Common myeloid progenitor, CD34-positive (primary cell): ENCODE data around the gene BASP1. TPM values are rescaled to one million over a fixed set of nuclear protein-coding genes. Genes with fewer than 3 reads are reported as not detected.
A peak's percentile ranks its signal among the peaks of the same experiment; 100 is the strongest.

Experiments
- CTCF ChIA-PET: fragments of 350-600 bp; sonication (Branson Sonifier 250); formaldehyde crosslinking; loops from one replicate; lab custom pipeline; 2021; ENCODE audit warnings: antibody characterized with exemption; lab: Charles Lee
- POLR2A ChIA-PET: fragments of 350-600 bp; sonication (Branson Sonifier 250); formaldehyde crosslinking; loops from one replicate; lab custom pipeline; 2021; ENCODE audit warnings: antibody characterized with exemption; lab: Charles Lee
- DNase-seq, 3 donors: peaks; one replicate each; pipeline versions ENCODE4 v3.0.0 to v3.0.0-alpha.2; 2013
- H3K27ac ChIP-seq, 2 experiments: 1 replicate in 1 of 2; 2 replicates in 1 of 2; pipeline ENCODE4 v1.7.0; 2013; ENCODE audit warnings: inconsistent platforms in 2 of 2, low read length in 2 of 2, mild to moderate bottlenecking in 2 of 2, low read depth in 1 of 2, moderate library complexity in 1 of 2; ENCODE audit not compliant: severe bottlenecking in 2 of 2, insufficient read depth in 1 of 2, poor library complexity in 1 of 2
- H3K27me3 ChIP-seq, 5 experiments: replicated peaks in 2 of 5; 1 replicate in 3 of 5; 2 replicates in 2 of 5; pipeline versions ENCODE4 v1.6.1 to v1.7.0; 2013; ENCODE audit warnings: low read length in 4 of 5, mild to moderate bottlenecking in 2 of 5, moderate library complexity in 2 of 5, inconsistent platforms in 1 of 5; ENCODE audit not compliant: insufficient read depth in 5 of 5, control insufficient read depth in 4 of 5
- H3K36me3 ChIP-seq, 4 experiments: 1 replicate in 2 of 4; 2 replicates in 2 of 4; pipeline versions ENCODE4 v1.6.1 to v1.7.0; 2013; ENCODE audit warnings: low read length in 3 of 4, control low read depth in 1 of 4, mild to moderate bottlenecking in 1 of 4; ENCODE audit not compliant: control insufficient read depth in 4 of 4, insufficient read depth in 4 of 4
- H3K4me1 ChIP-seq, 4 experiments: 1 replicate in 3 of 4; 2 replicates in 1 of 4; pipeline versions ENCODE4 v1.6.1 to v1.7.1; 2013; ENCODE audit warnings: low read length in 3 of 4, mild to moderate bottlenecking in 3 of 4, control low read depth in 1 of 4, inconsistent platforms in 1 of 4, moderate library complexity in 1 of 4; ENCODE audit not compliant: control insufficient read depth in 4 of 4, insufficient read depth in 4 of 4; ENCODE audit errors: control extremely low read depth in 1 of 4
- H3K4me3 ChIP-seq, 7 experiments: 1 replicate in 4 of 7; 2 replicates in 3 of 7; pipeline versions ENCODE4 v1.5.1 to v1.7.0; 2013; ENCODE audit warnings: mild to moderate bottlenecking in 7 of 7, low read length in 6 of 7, moderate library complexity in 6 of 7, inconsistent platforms in 2 of 7, low read depth in 2 of 7, control low read depth in 1 of 7; ENCODE audit not compliant: insufficient read depth in 4 of 7, control insufficient read depth in 1 of 7; ENCODE audit errors: extremely low read depth in 1 of 7
- H3K9me3 ChIP-seq, 5 experiments: 1 replicate in 4 of 5; 2 replicates in 1 of 5; pipeline versions ENCODE4 v1.6.1 to v1.7.1; 2013; ENCODE audit warnings: low read length in 4 of 5, mild to moderate bottlenecking in 2 of 5, inconsistent platforms in 1 of 5, low read depth in 1 of 5, moderate library complexity in 1 of 5; ENCODE audit not compliant: control insufficient read depth in 4 of 5, insufficient read depth in 2 of 5; ENCODE audit errors: control extremely low read depth in 1 of 5
- WGBS: methylation state at CpG from one replicate; pipeline ENCODE4 v1.1.5; 2013; ENCODE audit not compliant: insufficient coverage; 5-methylcytosine and 5-hydroxymethylcytosine counted together
- polyA plus RNA-seq: library from polyadenylated mRNA; unstranded; fragments of 120-200 nt; gene quantifications from one replicate; pipeline ENCODE4 v1.2.1, GENCODE V29; 2013

BASP1 gene, protein sequence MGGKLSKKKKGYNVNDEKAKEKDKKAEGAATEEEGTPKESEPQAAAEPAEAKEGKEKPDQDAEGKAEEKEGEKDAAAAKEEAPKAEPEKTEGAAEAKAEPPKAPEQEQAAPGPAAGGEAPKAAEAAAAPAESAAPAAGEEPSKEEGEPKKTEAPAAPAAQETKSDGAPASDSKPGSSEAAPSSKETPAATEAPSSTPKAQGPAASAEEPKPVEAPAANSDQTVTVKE
- 9.9 TPM for polyA plus RNA-seq

DNA sequence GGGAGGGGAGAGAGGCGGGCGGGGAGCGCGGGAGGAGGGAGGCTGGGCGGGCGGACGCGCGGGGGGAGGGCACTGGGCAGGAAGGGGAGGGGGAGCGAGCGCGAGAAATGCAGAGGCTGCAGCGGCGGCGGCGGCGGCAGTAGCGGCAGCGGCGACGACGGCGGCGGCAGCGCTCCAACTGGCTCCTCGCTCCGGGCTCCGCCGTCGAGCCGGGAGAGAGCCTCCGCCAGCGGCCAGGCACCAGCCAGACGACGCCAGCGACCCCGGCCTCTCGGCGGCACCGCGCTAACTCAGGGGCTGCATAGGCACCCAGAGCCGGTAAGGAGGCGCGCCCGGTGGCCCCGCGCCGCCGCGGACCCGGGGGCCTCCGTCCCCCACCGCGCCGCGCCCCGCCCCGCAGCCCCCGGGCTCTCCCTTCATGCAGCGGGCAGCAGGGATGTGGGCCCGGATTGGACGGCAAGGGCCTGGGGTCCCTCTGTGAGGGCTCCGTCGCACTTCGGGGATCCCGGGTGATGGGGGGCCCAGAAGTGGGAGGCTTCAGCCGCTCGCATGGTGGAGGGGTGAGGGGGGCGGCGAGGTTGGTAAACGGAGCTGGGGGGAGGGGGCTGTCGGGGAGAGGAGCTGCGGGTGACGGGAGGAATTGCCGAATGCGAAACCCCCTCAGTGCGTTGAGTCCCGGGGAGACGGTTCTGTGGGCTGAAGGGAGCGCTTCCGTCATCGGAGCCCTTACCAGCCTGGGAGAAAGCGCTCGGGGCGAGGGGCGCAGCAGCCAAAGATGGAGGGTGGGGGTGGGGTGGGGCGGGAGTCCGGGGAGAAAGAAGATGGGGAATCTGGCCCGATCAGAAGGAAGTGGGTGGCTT is at the start of gene BASP1:
TSS of gene BASP1 (plus strand) at position 139 of the 860 bp plus-strand sequence. CDS start 57,586 bp downstream, outside the sequence.
- H3K27me3 ChIP-seq: peaks cover 0 to 3% (median 0%) of the 10 kb centered on the region in 5 experiments
- peak within 1 kb of the TSS in 1 of 2 experiments; percentile 49 for H3K27ac ChIP-seq
- peak; percentile 64 to 84 (median 80) for DNase-seq
- H3K9me3 ChIP-seq: no peaks in the 10 kb centered on the region
- CTCF ChIA-PET: interaction anchor here (3.0 to 4.7 kb wide), 2 partner anchors 1087 to 1095 kb away, joined by 17 to 56 read pairs; no protein-coding TSS in a partner anchor
- H3K4me3 ChIP-seq: peak within 1 kb of the TSS; percentile 50 to 97 (median 83)
- WGBS: under 1% methylated on average over 50 of the region's 89 CpGs
- H3K36me3 ChIP-seq: no peaks in the 10 kb centered on the region
- POLR2A ChIA-PET: no interaction called here
- peaks cover 21 to 22% (median 22%) of the 10 kb centered on the region in 4 experiments for H3K4me1 ChIP-seq

DNA sequence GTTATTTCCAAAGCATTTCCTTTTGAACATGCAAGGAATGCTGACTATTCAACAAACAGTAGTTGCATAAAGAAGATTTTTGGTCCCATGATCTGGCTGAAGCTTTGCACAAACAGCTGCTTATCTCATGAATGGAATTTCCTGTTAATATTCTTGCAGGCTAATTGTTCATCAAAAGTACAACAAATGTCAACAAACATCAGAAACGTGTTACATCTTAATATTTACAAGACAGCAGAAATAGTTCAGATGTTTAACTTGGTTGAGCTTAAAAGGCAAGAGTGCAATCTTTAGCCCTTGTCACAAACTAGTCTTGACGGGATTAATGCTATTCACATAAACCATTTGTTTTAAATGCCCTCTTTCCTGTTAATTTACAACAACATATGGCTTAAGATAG is 47.9 kb upstream of the BASP1 start:
- WGBS: 60% methylated on average over 1 of the region's 2 CpGs
- ChIA-PET POLR2A (no interaction called here), CTCF (interaction anchor here (0.6 kb wide), 1 partner anchor 10 kb away, joined by 3 read pairs; no protein-coding TSS in a partner anchor)
- H3K4me3 ChIP-seq: no peak overlapping the region
- H3K4me1 ChIP-seq: no peaks in the 10 kb centered on the region
- no peak for DNase-seq
- no peaks in the 10 kb centered on the region for H3K27me3 ChIP-seq
- no peaks in the 10 kb centered on the region for H3K9me3 ChIP-seq
- no peaks in the 10 kb centered on the region for H3K36me3 ChIP-seq
- H3K27ac ChIP-seq: no peak overlapping the region

DNA sequence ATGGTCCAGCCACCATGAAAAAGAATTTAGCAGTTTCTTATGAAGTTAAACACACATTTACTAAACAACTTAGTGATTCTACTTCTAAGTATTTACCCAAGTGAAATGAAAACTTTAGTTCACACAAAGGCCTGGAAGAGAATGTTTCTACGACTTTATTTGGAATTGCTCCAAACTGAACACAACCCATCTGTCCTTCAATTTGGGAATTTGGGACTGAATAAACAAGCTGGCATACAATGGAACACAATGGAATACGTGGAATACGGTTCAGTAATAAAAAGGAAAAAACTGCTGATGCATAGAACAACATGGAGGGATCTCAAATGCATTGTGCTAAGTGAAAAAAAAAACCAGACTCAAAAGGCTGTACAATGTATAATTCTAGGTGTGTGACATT is 44.6 kb upstream of the BASP1 start:
- POLR2A ChIA-PET: no interaction called here
- H3K4me3 ChIP-seq: no peak overlapping the region
- H3K36me3 ChIP-seq: no peaks in the 10 kb centered on the region
- CTCF ChIA-PET: no interaction called here
- no peaks in the 10 kb centered on the region for H3K9me3 ChIP-seq
- H3K4me1 ChIP-seq: no peaks in the 10 kb centered on the region
- no peak for DNase-seq
- H3K27ac ChIP-seq: no peak overlapping the region
- 100% methylated on average over 3 of the region's 3 CpGs for WGBS
- H3K27me3 ChIP-seq: no peaks in the 10 kb centered on the region

DNA sequence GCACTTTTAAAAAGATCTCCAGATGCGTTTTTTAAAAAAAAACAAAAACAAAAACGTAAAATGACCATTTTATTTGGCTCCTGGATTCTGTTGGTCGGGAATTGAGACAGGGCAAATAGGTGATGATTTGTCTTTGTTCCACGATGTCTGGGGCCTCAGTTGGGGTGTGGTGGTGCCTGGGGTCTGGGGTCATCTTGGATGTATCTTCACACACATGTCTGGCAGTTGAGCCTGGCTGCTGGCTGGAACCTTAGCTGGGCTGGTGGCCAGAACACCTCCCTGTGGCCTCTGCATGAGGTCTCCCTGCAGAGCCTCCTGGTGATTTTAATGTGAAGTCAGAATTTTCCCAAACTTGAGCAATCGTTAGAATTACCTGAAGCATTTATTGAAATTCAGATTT is 42.5 kb upstream of the BASP1 start:
- CTCF ChIA-PET: no interaction called here
- WGBS: 100% methylated on average over 3 of the region's 5 CpGs
- no peaks in the 10 kb centered on the region for H3K27me3 ChIP-seq
- H3K36me3 ChIP-seq: no peaks in the 10 kb centered on the region
- POLR2A ChIA-PET: no interaction called here
- DNase-seq: no peak
- H3K9me3 ChIP-seq: no peaks in the 10 kb centered on the region
- H3K4me3 ChIP-seq: no peak overlapping the region
- no peak overlapping the region for H3K27ac ChIP-seq
- H3K4me1 ChIP-seq: no peaks in the 10 kb centered on the region

DNA sequence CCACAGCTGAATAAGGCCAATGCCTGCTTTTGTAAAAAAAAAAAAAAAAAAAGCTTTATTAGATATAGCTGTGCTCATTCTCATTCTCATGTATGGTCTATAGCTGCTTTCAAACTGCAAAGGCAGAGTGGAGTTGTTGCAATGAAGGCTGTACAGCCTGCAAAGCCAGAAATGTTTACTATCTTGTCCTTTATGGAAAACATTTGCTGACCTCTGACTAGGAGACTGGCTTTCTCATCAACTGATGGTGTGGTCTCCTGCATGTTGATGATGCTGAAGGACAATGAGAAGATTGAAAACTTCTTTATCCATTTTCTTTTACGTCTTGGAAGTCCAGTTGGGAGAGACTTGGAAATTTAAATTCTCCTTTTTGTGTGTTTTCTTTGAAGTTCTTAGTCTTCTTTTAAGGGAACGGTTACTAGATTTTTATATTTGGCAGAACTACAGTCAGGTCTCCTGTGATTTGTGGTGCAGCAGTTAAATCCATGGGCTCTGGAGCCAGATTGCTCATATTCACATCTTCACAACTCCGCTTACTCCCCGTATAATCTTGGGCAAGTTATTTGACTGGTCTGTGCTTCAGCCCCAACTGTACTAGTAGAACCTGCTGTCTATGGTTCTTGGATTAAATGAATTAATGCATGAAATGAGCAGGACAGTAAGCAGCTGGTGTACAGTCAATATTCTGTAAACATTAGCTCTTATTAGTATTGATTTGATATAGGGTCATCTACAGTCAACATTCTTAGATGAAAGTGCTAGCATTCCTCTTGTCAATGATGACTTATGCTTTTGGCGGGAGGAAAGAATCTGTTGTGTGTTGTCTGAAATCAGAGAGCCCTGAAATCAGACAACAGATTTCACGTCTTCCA is 39.7 kb upstream of the BASP1 start:
- Histone ChIP-seq H3K4me1 (no peaks in the 10 kb centered on the region), H3K27me3 (no peaks in the 10 kb centered on the region), H3K4me3 (no peak overlapping the region), H3K9me3 (no peaks in the 10 kb centered on the region), H3K27ac (no peak overlapping the region), H3K36me3 (no peaks in the 10 kb centered on the region)
- WGBS: 100% methylated on average over 2 of the region's 6 CpGs
- CTCF ChIA-PET: interaction anchor here (1.2 kb wide), 1 partner anchor 11 kb away, joined by 3 read pairs; no protein-coding TSS in a partner anchor
- POLR2A ChIA-PET: no interaction called here
- no peak for DNase-seq

DNA sequence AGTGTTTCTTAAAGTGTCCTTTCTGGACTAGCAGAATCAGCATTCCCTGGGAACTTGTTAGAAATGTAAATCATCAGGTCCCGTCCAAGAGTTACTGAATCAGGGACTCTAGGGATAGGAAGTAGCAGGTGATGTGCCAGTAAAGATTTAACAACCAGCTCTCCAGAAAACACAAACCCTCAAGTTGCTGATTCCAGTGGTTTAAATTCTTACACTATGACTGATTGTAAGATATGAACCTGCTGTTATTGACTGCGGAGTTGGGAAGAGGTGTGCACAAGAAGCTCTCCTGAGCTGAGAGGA is 39.1 kb upstream of the BASP1 start:
- H3K4me3 ChIP-seq: no peak overlapping the region
- POLR2A ChIA-PET: no interaction called here
- H3K4me1 ChIP-seq: no peaks in the 10 kb centered on the region
- H3K9me3 ChIP-seq: no peaks in the 10 kb centered on the region
- WGBS: 100% methylated on average over 2 of the region's 2 CpGs
- H3K27me3 ChIP-seq: no peaks in the 10 kb centered on the region
- H3K27ac ChIP-seq: no peak overlapping the region
- H3K36me3 ChIP-seq: no peaks in the 10 kb centered on the region
- DNase-seq: no peak
- CTCF ChIA-PET: interaction anchor here (1.2 kb wide), 1 partner anchor 11 kb away, joined by 3 read pairs; no protein-coding TSS in a partner anchor
